ENCODE measurements around the gene BAIAP2. TPM values are rescaled to one million over a fixed set of nuclear protein-coding genes. Genes with fewer than 3 reads are reported as not detected.

Gene BAIAP2
- total and polyA plus RNA-seq, 2 of the 13 experiments (the other 11 are each of a cell fraction or from before 2014, with no cell fraction given) = 22.5 to 24.0 TPM

DNA sequence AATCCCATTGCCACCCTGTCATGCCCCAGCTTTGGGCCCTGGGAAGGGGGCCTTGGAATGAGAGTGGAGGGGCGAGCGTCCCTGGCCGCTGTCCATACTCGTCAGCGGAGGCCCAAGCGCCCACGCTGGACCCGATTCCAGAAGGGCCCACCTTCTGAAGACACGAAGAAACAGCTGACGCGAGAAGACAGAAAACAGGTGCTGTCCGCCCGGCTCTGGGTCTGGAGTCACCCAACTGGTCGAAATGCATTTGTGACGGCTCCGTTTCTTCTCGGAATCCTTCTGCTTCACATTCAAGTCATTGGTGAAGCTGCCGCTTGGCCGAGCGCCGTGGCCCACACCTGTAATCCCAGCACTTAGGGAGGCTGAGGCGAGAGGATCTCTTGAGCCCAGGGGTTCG lies 77.5 kb downstream of the BAIAP2 start:
- no peak overlapping the region for H2AFZ ChIP-seq (ENCODE audit: low read length)
- H3K4me3 ChIP-seq (replicated peaks in 1 of 3; ENCODE audit: insufficient read depth in 1 of 3, low read depth in 2 of 3, low read length in 3 of 3) = no peak overlapping the region
- H4K20me1 ChIP-seq (ENCODE audit: insufficient read depth, low read length) = peaks cover 2% of the 10 kb centered on the region; the same call in 1 of the 2 replicates
- peaks cover 0 to 2% of the 10 kb centered on the region in 2 experiments; a peak in 2 of 5 replicates for H3K36me3 ChIP-seq (replicated peaks in 1 of 2; ENCODE audit: control insufficient read depth in 1 of 2, insufficient read depth in 2 of 2, low read length in 2 of 2)
- ATAC-seq (no peak), FAIRE-seq (no peak), DNase-seq (ENCODE audit: low spot score) (no peak)
- no peaks in the 10 kb centered on the region for H3K27me3 ChIP-seq (ENCODE audit: control insufficient read depth in 1 of 2, insufficient read depth in 2 of 2, low read length in 2 of 2)
- no peaks in the 10 kb centered on the region for H3K79me2 ChIP-seq (ENCODE audit: insufficient read depth, low read length)
- no TSS peak for BruUV-seq (replicated peaks)
- WGBS (ENCODE audit: low lambda C conversion rate) = 96% methylated on average over 23 of the region's 23 CpGs
- H3K4me1 ChIP-seq (ENCODE audit: insufficient read depth, low read length) = peaks cover 7% of the 10 kb centered on the region; the same call in 1 of the 2 replicates
- H3K9ac ChIP-seq (ENCODE audit: insufficient read depth, low read depth, low read length) = no peak overlapping the region
- no peak overlapping the region for H3K4me2 ChIP-seq (ENCODE audit: low read depth, low read length)
- intact Hi-C loops (cut with micrococcal nuclease; ENCODE audit: unreplicated experiment) (no loop called here), in situ Hi-C loops (cut with HindIII; ENCODE audit: extremely low pct_ligation_motif_present, low pct_unique_long_range_greater_than_20kb) (no loop called here)
- H3K27ac ChIP-seq (ENCODE audit: extremely low read length, insufficient read depth, low read length) = no peak overlapping the region
- H3K9me3 ChIP-seq (ENCODE audit: low read length) = no peaks in the 10 kb centered on the region
- no peak for TF ChIP-seq FOXA1 (IDR thresholded peaks at IDR 0.05)
- TF ChIP-seq FOXA1 (CRISPR knock-in tag; IDR thresholded peaks at IDR 0.05) = no peak
- no peak for TF ChIP-seq KDM3A (CRISPR knock-in tag; IDR thresholded peaks at IDR 0.05; ENCODE audit: low read depth)
- TF ChIP-seq MAFF (IDR thresholded peaks at IDR 0.05; ENCODE audit: low read depth, low read length) = no peak
- TF ChIP-seq, protein P1, sequence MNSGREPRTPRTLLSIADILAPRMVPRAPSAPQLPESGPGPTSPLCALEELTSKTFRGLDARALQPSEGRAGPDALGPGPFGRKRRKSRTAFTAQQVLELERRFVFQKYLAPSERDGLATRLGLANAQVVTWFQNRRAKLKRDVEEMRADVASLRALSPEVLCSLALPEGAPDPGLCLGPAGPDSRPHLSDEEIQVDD (CRISPR knock-in tag; IDR thresholded peaks at IDR 0.05; ENCODE audit: borderline replicate concordance) = no peak
- no peak for TF ChIP-seq KLF11 (CRISPR knock-in tag; IDR thresholded peaks at IDR 0.05)
- no peak for TF ChIP-seq ZNF746 (CRISPR knock-in tag; IDR thresholded peaks at IDR 0.05)
- no peak for TF ChIP-seq PHF8 (CRISPR knock-in tag; IDR thresholded peaks at IDR 0.05)
- no peak for TF ChIP-seq ZSCAN29 (CRISPR knock-in tag; conservative IDR thresholded peaks at IDR 0.05)
- TF ChIP-seq MTA1 (CRISPR knock-in tag; IDR thresholded peaks at IDR 0.05; ENCODE audit: borderline replicate concordance) = no peak
- TF ChIP-seq NFIC (IDR thresholded peaks at IDR 0.05; ENCODE audit: low read length) = no peak
- no peak for TF ChIP-seq PCBP1 (IDR thresholded peaks at IDR 0.05; ENCODE audit: borderline replicate concordance, low read depth, low read length)
- TF ChIP-seq USF2 (IDR thresholded peaks at IDR 0.05; ENCODE audit: low read depth, low read length) = no peak
- no peak for TF ChIP-seq USF2 (CRISPR knock-in tag; IDR thresholded peaks at IDR 0.05; ENCODE audit: borderline replicate concordance)
- TF ChIP-seq ETV5 (CRISPR knock-in tag; IDR thresholded peaks at IDR 0.05; ENCODE audit: borderline replicate concordance) = no peak
- no peak for TF ChIP-seq ZNF563 (CRISPR knock-in tag; IDR thresholded peaks at IDR 0.05)
- TF ChIP-seq, protein P2, sequence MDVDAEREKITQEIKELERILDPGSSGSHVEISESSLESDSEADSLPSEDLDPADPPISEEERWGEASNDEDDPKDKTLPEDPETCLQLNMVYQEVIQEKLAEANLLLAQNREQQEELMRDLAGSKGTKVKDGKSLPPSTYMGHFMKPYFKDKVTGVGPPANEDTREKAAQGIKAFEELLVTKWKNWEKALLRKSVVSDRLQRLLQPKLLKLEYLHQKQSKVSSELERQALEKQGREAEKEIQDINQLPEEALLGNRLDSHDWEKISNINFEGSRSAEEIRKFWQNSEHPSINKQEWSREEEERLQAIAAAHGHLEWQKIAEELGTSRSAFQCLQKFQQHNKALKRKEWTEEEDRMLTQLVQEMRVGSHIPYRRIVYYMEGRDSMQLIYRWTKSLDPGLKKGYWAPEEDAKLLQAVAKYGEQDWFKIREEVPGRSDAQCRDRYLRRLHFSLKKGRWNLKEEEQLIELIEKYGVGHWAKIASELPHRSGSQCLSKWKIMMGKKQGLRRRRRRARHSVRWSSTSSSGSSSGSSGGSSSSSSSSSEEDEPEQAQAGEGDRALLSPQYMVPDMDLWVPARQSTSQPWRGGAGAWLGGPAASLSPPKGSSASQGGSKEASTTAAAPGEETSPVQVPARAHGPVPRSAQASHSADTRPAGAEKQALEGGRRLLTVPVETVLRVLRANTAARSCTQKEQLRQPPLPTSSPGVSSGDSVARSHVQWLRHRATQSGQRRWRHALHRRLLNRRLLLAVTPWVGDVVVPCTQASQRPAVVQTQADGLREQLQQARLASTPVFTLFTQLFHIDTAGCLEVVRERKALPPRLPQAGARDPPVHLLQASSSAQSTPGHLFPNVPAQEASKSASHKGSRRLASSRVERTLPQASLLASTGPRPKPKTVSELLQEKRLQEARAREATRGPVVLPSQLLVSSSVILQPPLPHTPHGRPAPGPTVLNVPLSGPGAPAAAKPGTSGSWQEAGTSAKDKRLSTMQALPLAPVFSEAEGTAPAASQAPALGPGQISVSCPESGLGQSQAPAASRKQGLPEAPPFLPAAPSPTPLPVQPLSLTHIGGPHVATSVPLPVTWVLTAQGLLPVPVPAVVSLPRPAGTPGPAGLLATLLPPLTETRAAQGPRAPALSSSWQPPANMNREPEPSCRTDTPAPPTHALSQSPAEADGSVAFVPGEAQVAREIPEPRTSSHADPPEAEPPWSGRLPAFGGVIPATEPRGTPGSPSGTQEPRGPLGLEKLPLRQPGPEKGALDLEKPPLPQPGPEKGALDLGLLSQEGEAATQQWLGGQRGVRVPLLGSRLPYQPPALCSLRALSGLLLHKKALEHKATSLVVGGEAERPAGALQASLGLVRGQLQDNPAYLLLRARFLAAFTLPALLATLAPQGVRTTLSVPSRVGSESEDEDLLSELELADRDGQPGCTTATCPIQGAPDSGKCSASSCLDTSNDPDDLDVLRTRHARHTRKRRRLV (CRISPR knock-in tag; IDR thresholded peaks at IDR 0.05) = no peak
- no peak for TF ChIP-seq NRL (CRISPR knock-in tag; IDR thresholded peaks at IDR 0.05; ENCODE audit: borderline replicate concordance)
- ChIA-PET POLR2A (no interaction called here), CTCF (ENCODE audit: low intra/inter-chr PET ratio, low total read pairs) (no interaction called here)
